Measurements from ENCODE around the gene FKBP1C. TPM values are rescaled to one million over a fixed set of nuclear protein-coding genes. Genes with fewer than 3 reads are reported as not detected.

The FKBP1C gene
- total RNA-seq, 4 donors from 2014 or later = 0.16 to 0.53 TPM; not detected in 2

- H3K4me3 ChIP-seq (ENCODE audit: low read depth, poor library complexity, severe bottlenecking) = no peak overlapping the region
- no peak for DNase-seq (ENCODE audit: low spot score in 2 of 2)
- intact Hi-C loops (cut with DNase I; ENCODE audit: low total_unique reads) = no loop called here
- 44 to 70% methylated on average over 3 of the region's 3 CpGs for WGBS, 2 donors
- TF ChIP-seq POLR2A (IDR thresholded peaks at IDR 0.05) = no peak
- no peak for TF ChIP-seq CTCF (IDR thresholded peaks at IDR 0.05)
Observed at GRCh38 chr6:63261820-63262219, 50.6 kb downstream of the FKBP1C start.

Other genes starting within 250 kb of the FKBP1C start
- gene LGSN, start 108.5 kb downstream of the FKBP1C start, total RNA-seq = not detected

All from lower leg skin (tissue), 4 donors.